Activated CD8-positive, alpha-beta memory T cell treated with anti-CD3 and anti-CD28 coated beads, Interleukin-2, amount 50 U/mL, for 24 hours (primary cell): ENCODE results near the gene CFAP74.
A peak's percentile ranks its signal among the peaks of the same experiment; 100 is the strongest.

Source experiments
- DNase-seq: peaks from one replicate; pipeline ENCODE4 v3.0.0-alpha.2; 2020; ENCODE audit errors: extremely low read depth

CFAP74 gene, protein sequence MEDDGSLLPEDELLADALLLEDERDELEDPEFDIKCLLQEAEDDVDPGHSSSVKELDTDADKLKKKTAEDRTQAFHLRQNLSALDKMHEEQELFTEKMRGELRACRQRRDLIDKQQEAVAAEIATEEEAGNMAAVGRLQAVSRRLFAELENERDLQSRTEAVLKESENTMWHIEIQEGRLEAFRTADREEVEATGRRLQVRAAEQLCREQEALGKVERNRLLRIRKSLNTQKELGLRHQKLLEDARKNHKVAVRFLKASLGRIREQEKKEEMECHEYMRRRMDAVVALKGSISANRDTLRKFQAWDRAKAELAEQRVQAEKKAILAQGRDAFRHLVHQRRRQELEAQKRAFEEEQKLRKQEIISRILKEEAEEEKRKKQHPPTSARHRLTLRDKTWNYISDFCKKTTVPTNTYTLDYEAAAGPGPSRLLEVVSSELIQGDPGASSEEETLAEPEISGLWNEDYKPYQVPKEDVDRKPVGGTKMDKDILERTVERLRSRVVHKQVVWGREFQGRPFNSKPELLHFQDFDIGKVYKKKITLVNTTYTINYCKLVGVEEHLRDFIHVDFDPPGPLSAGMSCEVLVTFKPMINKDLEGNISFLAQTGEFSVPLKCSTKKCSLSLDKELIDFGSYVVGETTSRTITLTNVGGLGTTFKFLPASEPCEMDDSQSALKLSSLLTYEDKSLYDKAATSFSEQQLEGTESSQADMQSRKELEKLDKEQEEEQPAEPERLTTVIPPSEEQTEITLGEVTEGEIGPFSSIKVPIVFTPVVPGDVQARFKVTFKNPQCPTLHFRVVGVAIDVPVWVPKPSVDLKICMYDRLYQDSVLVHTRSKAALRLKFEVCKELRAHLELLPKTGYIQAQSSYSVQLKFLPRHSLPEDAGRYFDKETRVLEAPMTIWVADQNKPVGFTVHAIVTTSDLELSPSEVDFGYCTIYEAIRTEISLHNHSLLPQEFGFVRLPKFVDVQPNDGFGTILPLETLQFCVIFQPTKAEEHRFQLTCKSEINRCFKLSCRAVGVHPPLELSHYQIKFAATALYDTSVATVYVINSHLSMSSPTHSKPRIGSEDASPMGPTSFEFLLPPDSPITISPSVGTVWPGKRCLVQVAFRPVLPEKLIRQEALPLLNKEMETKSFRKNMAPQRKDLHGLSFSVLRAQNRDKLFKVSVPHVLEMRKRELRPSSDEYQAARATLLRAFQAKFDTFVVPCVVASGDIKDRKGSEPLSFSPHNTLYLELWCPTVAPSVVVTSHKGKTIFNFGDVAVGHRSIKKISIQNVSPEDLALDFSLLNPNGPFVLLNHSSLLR (N-terminal part only)

GRCh38 chr1:2003541-2004131 lies at the start of gene CFAP74:
Gene CFAP74, minus strand, starts transcription at chr1:2003786. Its CDS starts 12,830 bp downstream, at chr1:1990956.
- no peak for DNase-seq

DNA sequence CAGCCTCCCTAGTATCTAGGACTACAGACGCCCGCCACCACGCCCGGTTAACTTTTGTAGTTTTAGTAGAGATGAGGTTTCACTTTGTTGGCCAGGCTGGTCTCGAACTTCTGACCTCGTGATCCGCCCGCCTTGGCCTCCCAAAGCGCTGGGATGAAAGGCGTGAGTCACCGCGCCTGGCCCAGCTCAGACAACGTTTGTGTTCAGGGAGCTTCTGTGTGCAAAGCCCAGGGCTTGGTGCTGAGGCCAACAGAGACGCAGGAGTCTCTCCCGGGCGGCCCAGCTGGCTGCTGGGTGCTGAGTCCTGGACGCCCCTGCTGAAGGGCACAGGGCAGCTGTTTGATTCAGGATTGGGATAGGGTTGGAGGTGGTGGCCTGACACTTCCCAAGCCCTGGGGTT lies 49.6 kb upstream of the CFAP74 start:
- no peak for DNase-seq

DNA sequence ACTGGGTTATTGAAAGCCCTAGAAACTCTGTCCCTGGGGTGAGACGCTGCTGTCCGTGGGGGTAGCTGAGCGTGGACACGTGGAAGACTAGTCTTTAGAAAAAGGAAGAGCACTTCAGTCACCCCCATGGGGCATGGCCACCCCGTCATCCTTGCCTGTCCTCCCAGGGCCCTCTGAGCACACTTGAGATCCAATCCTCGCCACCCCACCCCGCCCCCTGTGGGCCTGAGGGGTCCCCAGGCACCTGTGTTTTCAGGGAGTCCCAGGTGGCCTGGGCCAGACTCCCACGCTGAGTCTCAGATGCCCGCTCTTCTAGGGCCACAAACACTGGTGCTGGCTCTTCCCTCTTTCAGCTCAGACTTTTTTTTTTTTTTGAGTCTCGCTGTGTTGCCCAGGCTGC lies 49.2 kb upstream of the CFAP74 start:
- DNase-seq, result no peak

DNA sequence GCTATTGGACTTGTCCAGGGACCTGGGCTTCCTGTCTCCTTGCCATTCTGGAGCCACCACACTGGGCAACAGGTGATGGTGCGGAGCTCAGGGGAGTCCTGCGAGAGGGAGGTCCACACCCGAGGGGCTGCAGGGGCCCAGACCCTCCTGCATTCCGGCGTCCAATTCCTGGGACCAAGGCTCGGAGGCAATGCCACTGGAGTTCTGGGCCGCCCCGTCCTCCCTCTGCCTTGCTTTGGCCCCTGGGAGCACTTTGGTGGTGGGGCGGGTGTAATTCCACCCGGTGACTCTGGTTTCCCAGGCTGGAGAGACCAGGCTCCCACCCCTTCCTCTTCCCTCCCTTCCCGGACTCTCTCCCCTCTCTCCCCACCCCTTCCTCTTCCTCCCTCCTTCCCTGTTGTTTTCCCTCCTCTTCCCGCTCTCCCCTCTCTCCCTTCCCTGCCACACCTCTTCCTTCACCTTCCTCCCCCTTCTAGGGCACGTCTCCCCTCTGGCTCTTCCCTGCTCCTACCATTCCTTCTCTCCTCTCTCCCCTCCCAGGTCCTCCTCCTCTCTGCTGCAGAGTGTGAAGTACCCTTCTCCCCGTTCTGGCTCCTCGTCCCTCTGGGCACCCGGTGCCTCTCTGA lies 48.6 kb upstream of the CFAP74 start:
- DNase-seq, result no peak

DNA sequence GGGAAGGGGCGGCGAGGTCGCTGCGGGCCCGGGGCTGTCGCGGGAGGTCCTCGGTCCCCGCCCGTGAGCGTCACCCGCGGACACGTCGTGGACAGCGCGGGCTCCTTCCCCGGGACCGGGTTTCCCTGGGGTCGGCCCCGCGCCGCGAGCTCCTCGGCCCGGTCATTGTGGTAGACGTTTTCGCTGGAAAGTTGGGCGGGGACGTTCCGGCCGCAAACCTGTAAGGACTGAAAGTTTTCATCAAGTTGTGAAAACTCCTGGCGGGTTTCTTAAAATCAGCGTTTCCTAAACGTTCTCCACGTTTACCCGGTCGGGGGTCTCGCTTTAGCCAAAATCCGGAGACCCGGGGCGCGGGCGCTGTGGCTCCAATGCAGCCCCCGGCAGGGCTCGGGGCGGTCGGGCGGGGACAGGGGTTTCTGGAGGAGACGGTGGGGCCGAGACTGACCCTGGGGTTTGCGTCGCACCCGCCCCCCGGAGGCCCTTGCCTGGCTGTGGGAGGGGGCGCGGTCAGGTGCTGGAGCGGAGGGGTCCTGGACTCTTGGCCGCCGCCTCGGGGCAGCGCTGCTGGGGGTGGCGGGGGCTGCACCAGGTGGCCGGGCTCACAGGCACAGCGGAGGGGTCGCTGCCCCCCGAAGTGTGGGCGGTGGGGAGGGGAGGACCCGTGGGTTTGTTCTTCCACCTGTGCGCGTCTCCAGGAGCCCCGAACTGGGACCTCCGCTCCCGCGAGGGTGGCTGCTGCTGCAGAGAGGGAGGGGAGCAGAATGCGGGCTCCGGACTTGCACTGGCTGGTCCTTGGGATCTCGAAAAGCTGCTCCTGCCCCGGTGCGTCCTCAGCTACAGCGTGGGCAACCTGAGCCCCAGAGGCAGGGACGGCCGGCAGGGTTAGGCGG lies 47.5 kb upstream of the CFAP74 start:
- DNase-seq, result no peak

DNA sequence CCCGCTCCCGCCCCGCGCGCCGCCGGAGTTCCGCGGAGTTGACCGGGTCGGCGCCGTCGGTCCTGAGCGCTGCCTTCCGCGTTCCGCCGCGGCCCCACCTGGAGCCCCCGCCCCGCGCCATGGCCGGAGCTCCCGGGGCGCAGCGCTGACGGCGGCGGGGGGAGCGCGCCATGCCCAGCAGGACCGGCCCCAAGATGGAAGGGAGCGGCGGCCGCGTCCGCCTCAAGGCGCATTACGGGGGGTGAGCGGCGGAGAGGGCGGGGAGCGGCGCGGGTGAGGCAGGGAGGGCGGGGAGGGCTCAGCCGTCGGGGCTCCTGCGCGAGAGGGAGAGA lies 46.8 kb upstream of the CFAP74 start:
- no peak for DNase-seq

DNA sequence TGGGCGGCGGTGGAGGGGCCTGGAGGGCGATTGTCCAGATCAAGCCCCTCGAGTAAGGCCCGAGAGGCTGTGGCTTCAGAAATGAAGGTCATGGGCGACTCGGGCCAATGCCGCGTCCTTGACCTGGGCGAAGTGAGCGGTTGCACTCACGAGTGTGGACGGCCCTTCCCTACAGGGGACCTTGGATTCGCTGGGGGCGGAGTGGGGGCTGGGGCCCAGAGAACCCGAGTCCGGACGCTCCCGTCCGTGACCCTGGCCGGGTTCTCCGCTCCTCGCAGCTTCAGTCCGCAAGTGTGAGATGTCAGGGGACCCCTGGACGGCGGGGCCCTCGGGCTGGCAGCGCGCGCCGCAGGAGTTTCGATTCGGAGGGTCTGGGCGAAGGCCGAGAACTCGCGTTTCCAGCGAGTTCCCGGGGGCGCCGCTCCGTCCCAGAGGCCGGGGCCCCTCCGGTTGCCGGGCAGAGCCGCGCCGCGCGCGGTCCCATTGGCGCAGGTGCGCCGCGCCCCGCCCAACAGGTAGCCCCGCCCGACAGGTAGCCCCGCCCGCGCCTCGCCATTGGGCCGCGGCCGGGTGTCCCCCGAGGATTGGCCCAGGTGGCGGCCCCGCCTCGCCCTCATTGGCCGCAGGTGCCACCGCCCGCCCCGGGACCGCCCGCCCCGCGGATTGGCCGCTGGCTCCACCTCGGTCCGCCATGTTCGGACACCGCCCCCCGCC lies 46.3 kb upstream of the CFAP74 start, which contains the start of gene PRKCZ:
Gene PRKCZ, plus strand, starts transcription at position 694 of the 714 bp plus-strand sequence. CDS start 220 bp downstream, outside the sequence.
- peak; percentile 77 for DNase-seq

GRCh38 chr1:2049225-2049717 lies 45.7 kb upstream of the CFAP74 start:
- DNase-seq, result no peak

DNA sequence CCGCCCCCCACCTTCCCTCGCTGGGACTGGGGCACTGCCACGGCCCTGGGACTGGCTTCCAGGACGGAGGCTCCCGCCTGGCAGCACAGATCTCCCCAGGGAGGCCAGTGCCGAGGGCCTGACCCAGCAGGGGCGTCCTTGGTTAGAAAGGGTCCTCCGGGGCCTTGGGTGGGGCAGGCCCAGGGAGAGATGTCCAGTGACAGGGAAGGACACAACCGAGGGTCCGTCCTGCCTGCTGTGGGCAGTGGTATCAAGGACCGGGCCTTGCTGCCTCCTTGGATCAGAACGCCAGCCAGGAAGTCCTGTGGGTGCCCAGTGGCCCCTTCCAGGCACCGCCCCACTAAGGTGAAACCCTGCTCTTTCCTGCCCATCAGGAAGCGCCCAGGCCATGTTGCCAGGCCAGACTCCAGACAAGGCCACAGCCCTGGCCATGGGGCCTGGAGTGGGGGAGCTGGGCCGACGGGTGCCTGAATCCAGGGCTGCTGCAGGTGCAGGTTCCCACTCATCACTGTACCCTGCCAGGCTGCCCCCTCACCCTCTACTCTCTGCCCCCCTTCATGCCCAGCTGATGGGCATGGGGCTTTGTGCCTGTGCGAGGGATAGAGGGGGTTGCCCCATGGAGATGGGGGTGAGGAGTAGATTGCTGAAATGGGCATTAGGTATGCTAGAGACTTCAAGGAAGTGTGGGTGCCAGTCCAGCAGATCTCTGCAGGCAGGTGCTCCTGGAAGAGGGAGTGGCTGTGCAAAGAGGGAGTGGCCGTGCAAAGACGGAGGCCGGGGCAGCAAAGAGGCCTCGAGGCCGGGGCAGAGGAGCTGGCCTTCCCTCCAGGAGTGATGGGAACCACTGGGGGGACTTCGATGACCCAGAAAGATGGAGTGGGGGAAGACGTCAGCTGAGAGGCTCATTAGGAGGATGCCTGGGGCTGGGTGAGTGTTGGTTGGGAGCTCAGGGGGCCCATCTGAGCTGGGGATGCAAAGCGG lies 44.5 kb upstream of the CFAP74 start:
- DNase-seq, result no peak

GRCh38 chr1:2046953-2047748 lies 43.6 kb upstream of the CFAP74 start:
- no peak for DNase-seq

DNA sequence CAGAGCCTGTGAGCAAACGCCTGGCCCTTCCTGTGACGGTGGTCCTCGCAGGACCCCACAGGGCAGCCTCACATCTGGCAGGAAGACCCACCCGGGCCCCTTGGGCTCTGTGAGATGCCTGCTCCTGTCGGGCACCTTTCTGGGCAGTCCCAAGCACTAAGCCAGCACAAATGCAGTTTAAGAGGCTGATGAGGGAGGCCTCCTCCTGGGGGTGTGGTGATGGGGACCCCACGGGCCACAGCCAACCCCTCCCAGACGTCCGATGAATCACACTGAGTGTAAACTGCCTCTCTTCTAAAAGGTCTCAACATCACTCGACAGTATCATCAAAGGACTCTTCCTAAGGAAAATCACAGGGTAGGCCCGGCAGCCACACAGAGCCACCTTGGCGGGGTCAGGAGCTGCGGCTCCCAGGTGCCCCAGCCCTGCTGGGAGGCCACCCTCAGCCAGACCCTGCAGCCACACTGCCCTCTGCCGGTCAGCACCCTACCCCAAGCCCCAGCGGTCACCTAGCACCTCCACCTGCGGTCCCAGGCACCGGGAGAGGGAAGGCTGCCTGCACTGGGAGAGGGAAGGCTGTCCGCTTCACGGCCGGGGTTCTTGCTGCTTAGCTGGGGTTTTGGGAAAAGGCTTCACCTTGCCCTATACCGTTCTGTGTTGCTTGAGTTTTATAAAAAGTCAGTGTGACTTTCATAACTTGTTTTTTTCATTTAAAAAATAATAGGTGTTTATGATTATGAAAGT lies 42.8 kb upstream of the CFAP74 start:
- no peak for DNase-seq

GRCh38 chr1:2045468-2046173 lies 42.0 kb upstream of the CFAP74 start:
- DNase-seq, result no peak

DNA sequence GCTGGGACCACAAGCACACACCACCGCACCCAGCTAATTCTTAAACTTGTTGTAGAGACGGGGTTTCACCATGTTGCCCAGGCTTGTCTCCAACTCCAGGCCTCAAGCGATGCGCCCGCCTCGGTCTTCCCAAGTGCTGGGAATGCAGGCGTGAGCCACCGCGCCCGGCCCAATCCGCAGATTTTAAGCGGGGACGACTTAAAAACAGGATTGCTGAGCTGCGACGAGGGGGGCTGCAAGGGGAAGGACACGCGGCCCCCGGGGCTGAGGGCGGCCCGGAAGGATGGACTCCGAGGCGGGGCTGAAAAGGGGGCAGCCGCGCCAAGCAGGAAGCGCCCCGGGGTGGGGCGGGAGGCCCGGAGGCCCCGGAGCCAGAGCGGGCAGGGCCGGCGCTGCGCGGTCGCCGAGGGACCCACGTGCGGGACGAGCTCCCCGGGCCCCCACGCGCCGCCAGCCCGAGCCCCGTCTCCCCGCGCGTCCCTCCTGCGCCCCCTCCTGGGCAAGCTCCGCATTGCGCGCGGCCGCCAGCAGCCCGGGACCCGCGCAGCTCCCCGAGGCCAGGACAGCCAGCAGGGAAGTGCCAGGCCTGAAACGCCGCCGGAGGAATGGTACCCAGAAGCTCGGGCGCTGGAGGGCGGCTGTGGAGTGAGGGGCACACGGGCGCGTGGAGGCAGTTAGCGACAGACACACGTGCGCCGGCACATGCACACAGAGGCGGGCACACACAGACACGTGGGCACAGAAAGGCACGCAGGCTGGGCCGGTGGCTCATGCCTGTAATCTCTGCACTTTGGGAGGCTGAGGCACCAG lies 41.1 kb upstream of the CFAP74 start:
- peak; percentile 33 for DNase-seq

- no peak for DNase-seq
Observed at GRCh38 chr1:2043886-2044285, 40.3 kb upstream of the CFAP74 start.
